IMR-90 (cell line): ENCODE results near the gene PEX26. TPM values are rescaled to one million over a fixed set of nuclear protein-coding genes. Genes with fewer than 3 reads are reported as not detected.

ENCODE experiments used
- ATAC-seq: fragments of 200-7000 bp; cut with Tn5 transposase; 2 replicates; pipeline ENCODE4 v1.9.1; 2020; ENCODE audit warnings: low read depth, mild to moderate bottlenecking, moderate library complexity
- BruUV-seq: library from RNA; stranded (reverse); fragments of 400-500 nt; replicated peaks from 2 replicates; lab custom pipeline; 2021; lab: Mats Ljungman, UMichigan
- CTCF ChIA-PET: fragments of 300-600 bp; formaldehyde crosslinking; extraction: SDS; loops from one replicate; lab custom pipeline; 2021; ENCODE audit warnings: antibody characterized with exemption; lab: Yijun Ruan, JAX
- POLR2A ChIA-PET: fragments of 300-600 bp; sonication (Branson Sonifier 250); formaldehyde crosslinking; loops from one replicate; lab custom pipeline; 2022; ENCODE audit warnings: antibody characterized with exemption; ENCODE audit not compliant: unreplicated experiment; lab: Charles Lee
- DNase-seq: peaks from one replicate; pipeline ENCODE4 v3.0.0; 2013
- H2AFZ ChIP-seq: replicated peaks from 2 replicates; pipeline ENCODE3; 2013; ENCODE audit warnings: low read length, mild to moderate bottlenecking; ENCODE audit not compliant: poor library complexity
- H2AK5ac ChIP-seq: 2 replicates; pipeline ENCODE4 v1.6.1; 2013; ENCODE audit warnings: low read depth, low read length, inconsistent platforms
- H2AK9ac ChIP-seq: replicated peaks from 2 replicates; pipeline ENCODE3; 2013; ENCODE audit warnings: mild to moderate bottlenecking, low read depth, low read length, moderate library complexity; ENCODE audit not compliant: poor library complexity
- H2BK120ac ChIP-seq: 2 replicates; pipeline ENCODE4 v1.6.1; 2013; ENCODE audit warnings: low read depth, low read length, inconsistent platforms
- H2BK15ac ChIP-seq: 3 replicates; pipeline ENCODE4 v1.6.1; 2013; ENCODE audit warnings: low read depth, low read length, inconsistent platforms
- H2BK20ac ChIP-seq: 2 replicates; pipeline ENCODE4 v1.6.1; 2013; ENCODE audit warnings: low read depth, mild to moderate bottlenecking, inconsistent platforms, low read length, moderate library complexity
- H2BK5ac ChIP-seq: 2 replicates; pipeline ENCODE4 v1.6.1; 2013; ENCODE audit warnings: mild to moderate bottlenecking, low read depth, low read length, inconsistent platforms; ENCODE audit not compliant: poor library complexity, severe bottlenecking
- H3K14ac ChIP-seq: replicated peaks from 2 replicates; pipeline ENCODE4 v1.6.1; 2013; ENCODE audit warnings: low read depth, low read length, inconsistent platforms
- H3K18ac ChIP-seq: 2 replicates; pipeline ENCODE4 v1.6.1; 2013; ENCODE audit warnings: low read depth, low read length, control low read depth
- H3K23ac ChIP-seq: 2 replicates; pipeline ENCODE4 v1.6.1; 2013; ENCODE audit warnings: low read depth, low read length, inconsistent platforms
- H3K27ac ChIP-seq: 2 replicates; pipeline ENCODE4 v1.5.1; 2013; ENCODE audit warnings: mild to moderate bottlenecking, control low read depth, low read length; ENCODE audit not compliant: insufficient read depth
- H3K27me3 ChIP-seq: 2 replicates; pipeline ENCODE4 v1.6.1; 2013; ENCODE audit warnings: low read length; ENCODE audit not compliant: control insufficient read depth, insufficient read depth
- H3K36me3 ChIP-seq: 2 replicates; pipeline ENCODE4 v1.6.1; 2013; ENCODE audit warnings: low read length, mixed read lengths; ENCODE audit not compliant: control insufficient read depth, insufficient read depth
- H3K4ac ChIP-seq: 2 replicates; pipeline ENCODE4 v1.6.1; 2013; ENCODE audit warnings: low read depth, low read length, inconsistent platforms
- H3K4me1 ChIP-seq: 2 replicates; pipeline ENCODE4 v1.6.1; 2013; ENCODE audit warnings: low read length, mixed read lengths; ENCODE audit not compliant: control insufficient read depth, insufficient read depth
- H3K4me2 ChIP-seq: 2 replicates; pipeline ENCODE4 v1.6.1; 2013; ENCODE audit warnings: low read depth, mild to moderate bottlenecking, control low read depth, low read length, moderate library complexity
- H3K4me3 ChIP-seq: 2 replicates; pipeline ENCODE4 v1.5.1; 2013; ENCODE audit warnings: low read depth, mild to moderate bottlenecking, control low read depth, low read length, moderate library complexity; ENCODE audit not compliant: insufficient read depth
- H3K56ac ChIP-seq: 2 replicates; pipeline ENCODE4 v1.6.1; 2013; ENCODE audit warnings: low read length, inconsistent platforms; ENCODE audit not compliant: insufficient read depth; ENCODE audit errors: extremely low read depth
- H3K79me1 ChIP-seq, 2 experiments: 2 replicates each; pipeline ENCODE4 v1.6.1; 2013; ENCODE audit warnings: low read length in 2 of 2, inconsistent platforms in 1 of 2, low read depth in 1 of 2
- H3K9ac ChIP-seq: 2 replicates; pipeline ENCODE4 v1.6.1; 2013; ENCODE audit warnings: low read depth, low read length, control low read depth
- H3K9me1 ChIP-seq: 2 replicates; pipeline ENCODE4 v1.6.1; 2013; ENCODE audit warnings: low read length, inconsistent platforms; ENCODE audit not compliant: insufficient read depth
- H3K9me3 ChIP-seq: 2 replicates; pipeline ENCODE4 v1.6.1; 2013; ENCODE audit warnings: low read length; ENCODE audit not compliant: control insufficient read depth, insufficient read depth
- H4K20me1 ChIP-seq: 2 replicates; pipeline ENCODE4 v1.6.1; 2013; ENCODE audit warnings: low read length, inconsistent platforms; ENCODE audit not compliant: insufficient read depth
- H4K5ac ChIP-seq: 2 replicates; pipeline ENCODE4 v1.6.1; 2013; ENCODE audit warnings: mild to moderate bottlenecking, low read depth, low read length, control low read depth
- H4K8ac ChIP-seq, 2 experiments: 2 replicates each; pipeline ENCODE4 v1.6.1; 2013; ENCODE audit warnings: low read depth in 2 of 2, low read length in 2 of 2, control low read depth in 1 of 2, inconsistent platforms in 1 of 2
- H4K91ac ChIP-seq: 2 replicates; pipeline ENCODE4 v1.6.1; 2013; ENCODE audit warnings: low read depth, low read length, inconsistent platforms; ENCODE audit not compliant: insufficient read depth
- BHLHE40 ChIP-seq: fragments of 150-350 bp; IDR thresholded peaks from 2 replicates; pipeline ENCODE4 v1.6.1; 2016; ENCODE audit warnings: mild to moderate bottlenecking, low read depth, low read length
- CEBPB ChIP-seq: IDR thresholded peaks from 2 replicates; pipeline ENCODE4 v1.6.1; 2012; ENCODE audit warnings: low read depth, low read length, improper control_type of control experiment
- CHD1 ChIP-seq: IDR thresholded peaks from 2 replicates; pipeline ENCODE4 v1.6.1; 2012; ENCODE audit warnings: low read depth, low read length, improper control_type of control experiment
- FOS ChIP-seq: fragments of 150-350 bp; IDR thresholded peaks from 2 replicates; pipeline ENCODE4 v1.6.1; 2016; ENCODE audit warnings: low read depth, low read length
- MAFK ChIP-seq: IDR thresholded peaks from 2 replicates; pipeline ENCODE4 v1.6.1; 2012; ENCODE audit warnings: low read depth, low read length, improper control_type of control experiment
- MAZ ChIP-seq: IDR thresholded peaks from 2 replicates; pipeline ENCODE4 v1.6.1; 2012; ENCODE audit warnings: low read depth, mild to moderate bottlenecking, low read length, improper control_type of control experiment, moderate library complexity, borderline replicate concordance
- MXI1 ChIP-seq: IDR thresholded peaks from 2 replicates; pipeline ENCODE4 v1.6.1; 2012; ENCODE audit warnings: low read depth, mild to moderate bottlenecking, low read length, moderate library complexity, borderline replicate concordance
- NFE2L2 ChIP-seq: fragments of 150-350 bp; IDR thresholded peaks from 2 replicates; pipeline ENCODE4 v1.6.1; 2016; ENCODE audit warnings: low read depth, mild to moderate bottlenecking, low read length
- POLR2A ChIP-seq: IDR thresholded peaks from 2 replicates; pipeline ENCODE4 v1.6.1; 2012; ENCODE audit warnings: mild to moderate bottlenecking, low read depth, low read length
- RAD21 ChIP-seq: IDR thresholded peaks from 2 replicates; pipeline ENCODE4 v1.6.1; 2012; ENCODE audit warnings: low read length, improper control_type of control experiment
- RCOR1 ChIP-seq: IDR thresholded peaks from 2 replicates; pipeline ENCODE4 v1.6.1; 2012; ENCODE audit warnings: mild to moderate bottlenecking, low read length, improper control_type of control experiment; ENCODE audit not compliant: insufficient replicate concordance
- RFX5 ChIP-seq: IDR thresholded peaks from 2 replicates; pipeline ENCODE4 v1.8.0; 2012; ENCODE audit warnings: low read depth, mild to moderate bottlenecking, low read length, moderate library complexity
- SMC3 ChIP-seq: fragments of 150-350 bp; IDR thresholded peaks from 2 replicates; pipeline ENCODE4 v1.6.1; 2016; ENCODE audit warnings: low read depth, mild to moderate bottlenecking, antibody characterized with exemption, low read length, moderate library complexity
- WGBS, 2 experiments: methylation state at CpG; one replicate each; pipeline versions ENCODE4 v1.1.5 to v1.1.7; 2013; ENCODE audit warnings: missing lambda C conversion rate in 2 of 2; ENCODE audit not compliant: insufficient read length in 1 of 2; ENCODE audit errors: extremely low coverage in 2 of 2; 5-methylcytosine and 5-hydroxymethylcytosine counted together
- dilution Hi-C: fragments of 300-500 bp; cut with HindIII; formaldehyde crosslinking; loops from one replicate; pipeline ENCODE4 v1.14.3; 2018; ENCODE audit warnings: low sequenced_read_pairs; ENCODE audit not compliant: unreplicated experiment
- in situ Hi-C: fragments of 300-500 bp; cut with MboI; formaldehyde crosslinking; loops from 3 replicates; pipeline ENCODE4 v1.14.3; 2019; ENCODE audit warnings: low sequenced_read_pairs, inconsistent platforms, mixed read lengths
- intact Hi-C: fragments of 100-400 bp; cut with micrococcal nuclease; formaldehyde crosslinking; loops from 2 replicates; pipeline ENCODE4 v1.10.0; 2022
- polyA plus RNA-seq, 3 experiments: library from polyadenylated mRNA; depleted of rRNA; stranded (reverse); fragments of >200 nt; gene quantifications; 2 replicates each; pipeline ENCODE4 v1.2.3, GENCODE V29; 2012; ENCODE audit warnings: low replicate concordance in 1 of 3
- total RNA-seq: library from RNA; depleted of rRNA; stranded (reverse); fragments of >200 nt; gene quantifications from 2 replicates; pipeline ENCODE4 v1.2.3, GENCODE V29; 2012
- TF ChIP-seq, protein P1 (sequence below): fragments of 150-350 bp; IDR thresholded peaks from 2 replicates; pipeline ENCODE4 v1.6.1; 2017; ENCODE audit warnings: mild to moderate bottlenecking, antibody characterized with exemption, low read length, low read depth
- TF ChIP-seq, protein P2 (sequence below): fragments of 150-350 bp; IDR thresholded peaks from 2 replicates; pipeline ENCODE4 v1.6.1; 2016; ENCODE audit warnings: low read depth, mild to moderate bottlenecking, low read length, moderate library complexity, borderline replicate concordance

The PEX26 gene
- total and polyA plus RNA-seq, 2 of the 4 experiments (the other 2 are of a cell fraction), result 12.2 to 18.5 TPM

DNA sequence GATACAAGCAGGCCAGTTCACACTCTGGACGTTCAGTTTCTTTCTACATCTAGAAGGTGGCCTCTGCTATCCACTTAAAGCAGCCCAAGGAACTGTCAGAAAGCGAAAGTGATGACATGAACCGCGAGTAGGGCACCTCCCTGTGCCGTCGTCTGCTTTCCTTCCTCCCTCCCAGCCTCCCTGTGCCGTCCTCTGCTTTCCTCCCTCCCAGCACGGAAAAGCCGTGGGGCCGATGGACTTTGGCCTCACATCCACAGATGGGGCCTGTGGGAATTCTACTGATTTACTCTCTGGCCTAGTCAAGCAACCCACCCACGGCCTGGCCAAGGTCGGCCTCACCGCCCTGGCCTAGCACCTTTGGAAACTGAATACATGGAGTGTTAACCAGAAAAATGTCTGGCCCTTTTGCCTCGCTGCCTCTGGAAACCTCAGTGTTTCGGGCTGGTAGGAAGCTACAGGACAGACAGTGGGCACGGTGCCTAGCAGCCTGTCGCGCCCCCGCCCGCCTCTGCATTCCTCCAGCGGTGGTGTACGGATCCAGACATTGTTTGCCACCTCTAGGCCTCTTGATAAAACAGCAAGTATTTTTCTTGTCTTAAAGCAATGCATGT lies 14.2 kb downstream of the PEX26 start:
- H2AK9ac ChIP-seq, result peak overlapping the region; percentile 56
- H3K4me3 ChIP-seq, result peak overlapping the region; percentile 30; the same call in 1 of the 2 replicates
- dilution Hi-C loops (no loop called here), in situ Hi-C loops (no loop called here), intact Hi-C loops (loop anchor here (2.0 to 5.0 kb wide), 2 partner anchors 55 to 65 kb away; no protein-coding TSS in a partner anchor)
- H2BK20ac ChIP-seq, result no peak overlapping the region
- H2AFZ ChIP-seq, result peak overlapping the region; percentile 70
- BruUV-seq, result no TSS peak
- H4K8ac ChIP-seq, result peak overlapping the region; percentile 10 to 76
- DNase-seq, result peak; percentile 43
- peaks cover 7% of the 10 kb centered on the region; the same call in 1 of the 2 replicates for H3K4me1 ChIP-seq
- H3K27me3 ChIP-seq, result no peaks in the 10 kb centered on the region
- peaks cover 28% of the 10 kb centered on the region for H3K36me3 ChIP-seq
- H3K79me1 ChIP-seq, result peaks cover 12 to 20% of the 10 kb centered on the region in 2 experiments
- peak overlapping the region; percentile 70 for H3K27ac ChIP-seq
- H2BK120ac ChIP-seq, result no peak overlapping the region; the same call in 1 of the 2 replicates
- peak overlapping the region; percentile 71 for H3K4ac ChIP-seq
- no peaks in the 10 kb centered on the region; the same call in 1 of the 2 replicates for H3K9me1 ChIP-seq
- H4K20me1 ChIP-seq, result no peaks in the 10 kb centered on the region
- H4K5ac ChIP-seq, result peak overlapping the region; percentile 62
- no peaks in the 10 kb centered on the region for H3K9me3 ChIP-seq
- H3K4me2 ChIP-seq, result peak overlapping the region; percentile 64
- H3K18ac ChIP-seq, result peak overlapping the region; percentile 69; the same call in 1 of the 2 replicates
- CTCF ChIA-PET, result no interaction called here
- no peak overlapping the region; the same call in 2 of the 3 replicates for H2BK15ac ChIP-seq
- peak overlapping the region; percentile 0; the same call in 1 of the 2 replicates for H3K14ac ChIP-seq
- ATAC-seq, result peak; percentile 77
- peak overlapping the region; percentile 62 for H4K91ac ChIP-seq
- 32% methylated on average over 8 of the region's 22 CpGs; no CpG with 5 or more reads in 1 of the 2 experiments for WGBS, 2 experiments
- peak overlapping the region; percentile 1 for H2BK5ac ChIP-seq
- no peak overlapping the region for H3K56ac ChIP-seq
- peak overlapping the region; percentile 64 for H3K9ac ChIP-seq
- POLR2A ChIA-PET, result interaction anchor here (0.6 kb wide), 1 partner anchor 255 kb away, joined by 3 read pairs; no protein-coding TSS in a partner anchor
- H3K23ac ChIP-seq, result 0 out of 2 replicates have a peak overlapping the region, but pooled peaks have one; percentile 39
- H2AK5ac ChIP-seq, result no peak overlapping the region
- TF ChIP-seq MAZ, result no peak
- TF ChIP-seq, protein P1, sequence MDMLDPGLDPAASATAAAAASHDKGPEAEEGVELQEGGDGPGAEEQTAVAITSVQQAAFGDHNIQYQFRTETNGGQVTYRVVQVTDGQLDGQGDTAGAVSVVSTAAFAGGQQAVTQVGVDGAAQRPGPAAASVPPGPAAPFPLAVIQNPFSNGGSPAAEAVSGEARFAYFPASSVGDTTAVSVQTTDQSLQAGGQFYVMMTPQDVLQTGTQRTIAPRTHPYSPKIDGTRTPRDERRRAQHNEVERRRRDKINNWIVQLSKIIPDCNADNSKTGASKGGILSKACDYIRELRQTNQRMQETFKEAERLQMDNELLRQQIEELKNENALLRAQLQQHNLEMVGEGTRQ, result no peak
- TF ChIP-seq CEBPB, result no peak
- no peak for TF ChIP-seq CHD1
- TF ChIP-seq RFX5, result no peak
- no peak for TF ChIP-seq POLR2A
- no peak for TF ChIP-seq SMC3
- TF ChIP-seq MXI1, result no peak
- TF ChIP-seq FOS, result no peak
- no peak for TF ChIP-seq NFE2L2
- TF ChIP-seq MAFK, result no peak
- no peak for TF ChIP-seq BHLHE40
- TF ChIP-seq RCOR1, result no peak
- no peak for TF ChIP-seq RAD21
- TF ChIP-seq, protein P2, sequence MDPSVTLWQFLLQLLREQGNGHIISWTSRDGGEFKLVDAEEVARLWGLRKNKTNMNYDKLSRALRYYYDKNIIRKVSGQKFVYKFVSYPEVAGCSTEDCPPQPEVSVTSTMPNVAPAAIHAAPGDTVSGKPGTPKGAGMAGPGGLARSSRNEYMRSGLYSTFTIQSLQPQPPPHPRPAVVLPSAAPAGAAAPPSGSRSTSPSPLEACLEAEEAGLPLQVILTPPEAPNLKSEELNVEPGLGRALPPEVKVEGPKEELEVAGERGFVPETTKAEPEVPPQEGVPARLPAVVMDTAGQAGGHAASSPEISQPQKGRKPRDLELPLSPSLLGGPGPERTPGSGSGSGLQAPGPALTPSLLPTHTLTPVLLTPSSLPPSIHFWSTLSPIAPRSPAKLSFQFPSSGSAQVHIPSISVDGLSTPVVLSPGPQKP, result no peak
